Adrenal gland (tissue), 5 donors: ENCODE results near the gene TDRKH.

Experiments
- POLR2A ChIP-seq, 2 donors: fragments of 450-650 bp; IDR thresholded peaks; one replicate each; pipeline ENCODE4 v1.6.1; 2017; ENCODE audit warnings: antibody characterized with exemption in 2 of 2, mild to moderate bottlenecking in 2 of 2, moderate library complexity in 1 of 2
- TF ChIP-seq, protein P1 (sequence below), 6 experiments: fragments of 450-650 bp in 4 of 6; fragments of 200-600 bp in 2 of 6; sonication (generic) in 1 of 6; IDR thresholded peaks; 1 replicate in 5 of 6; 2 replicates in 1 of 6; pipeline versions ENCODE4 v1.5.1 to v1.8.0; 2016 to 2021; ENCODE audit warnings: antibody characterized with exemption in 6 of 6, mild to moderate bottlenecking in 2 of 6, moderate library complexity in 1 of 6
- donor health status: DM: no; HTN: no; CAD: no.

DNA sequence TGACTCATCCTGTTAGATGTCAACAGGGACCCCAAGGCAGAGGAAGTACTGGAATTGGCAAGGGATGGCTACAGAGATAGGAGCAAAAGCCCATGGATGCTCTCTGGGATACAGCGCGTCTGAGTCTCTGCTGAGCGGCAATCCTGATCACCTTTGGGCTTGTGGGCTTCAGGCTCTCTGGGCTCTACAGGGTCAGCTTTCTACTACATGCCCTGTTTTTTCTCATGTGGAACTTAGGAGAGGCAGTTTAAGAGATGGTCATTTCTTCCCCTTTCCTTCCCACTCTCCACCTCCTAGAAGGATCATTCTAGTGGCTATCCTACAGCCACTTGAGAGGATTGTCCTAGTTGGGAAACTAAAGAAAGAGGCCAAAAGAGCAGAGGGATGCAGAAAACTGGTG is 13.6 kb upstream of the TDRKH start:
- TF ChIP-seq, protein P1, sequence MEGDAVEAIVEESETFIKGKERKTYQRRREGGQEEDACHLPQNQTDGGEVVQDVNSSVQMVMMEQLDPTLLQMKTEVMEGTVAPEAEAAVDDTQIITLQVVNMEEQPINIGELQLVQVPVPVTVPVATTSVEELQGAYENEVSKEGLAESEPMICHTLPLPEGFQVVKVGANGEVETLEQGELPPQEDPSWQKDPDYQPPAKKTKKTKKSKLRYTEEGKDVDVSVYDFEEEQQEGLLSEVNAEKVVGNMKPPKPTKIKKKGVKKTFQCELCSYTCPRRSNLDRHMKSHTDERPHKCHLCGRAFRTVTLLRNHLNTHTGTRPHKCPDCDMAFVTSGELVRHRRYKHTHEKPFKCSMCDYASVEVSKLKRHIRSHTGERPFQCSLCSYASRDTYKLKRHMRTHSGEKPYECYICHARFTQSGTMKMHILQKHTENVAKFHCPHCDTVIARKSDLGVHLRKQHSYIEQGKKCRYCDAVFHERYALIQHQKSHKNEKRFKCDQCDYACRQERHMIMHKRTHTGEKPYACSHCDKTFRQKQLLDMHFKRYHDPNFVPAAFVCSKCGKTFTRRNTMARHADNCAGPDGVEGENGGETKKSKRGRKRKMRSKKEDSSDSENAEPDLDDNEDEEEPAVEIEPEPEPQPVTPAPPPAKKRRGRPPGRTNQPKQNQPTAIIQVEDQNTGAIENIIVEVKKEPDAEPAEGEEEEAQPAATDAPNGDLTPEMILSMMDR (IDR thresholded peaks at IDR 0.05): no peak
- TF ChIP-seq POLR2A (IDR thresholded peaks at IDR 0.05): no peak
